ENCODE results near the gene SUGP1. TPM values are rescaled to one million over a fixed set of nuclear protein-coding genes. Genes with fewer than 3 reads are reported as not detected.

Gene SUGP1
- polyA plus RNA-seq, 1 experiment = 25.2 TPM

DNA sequence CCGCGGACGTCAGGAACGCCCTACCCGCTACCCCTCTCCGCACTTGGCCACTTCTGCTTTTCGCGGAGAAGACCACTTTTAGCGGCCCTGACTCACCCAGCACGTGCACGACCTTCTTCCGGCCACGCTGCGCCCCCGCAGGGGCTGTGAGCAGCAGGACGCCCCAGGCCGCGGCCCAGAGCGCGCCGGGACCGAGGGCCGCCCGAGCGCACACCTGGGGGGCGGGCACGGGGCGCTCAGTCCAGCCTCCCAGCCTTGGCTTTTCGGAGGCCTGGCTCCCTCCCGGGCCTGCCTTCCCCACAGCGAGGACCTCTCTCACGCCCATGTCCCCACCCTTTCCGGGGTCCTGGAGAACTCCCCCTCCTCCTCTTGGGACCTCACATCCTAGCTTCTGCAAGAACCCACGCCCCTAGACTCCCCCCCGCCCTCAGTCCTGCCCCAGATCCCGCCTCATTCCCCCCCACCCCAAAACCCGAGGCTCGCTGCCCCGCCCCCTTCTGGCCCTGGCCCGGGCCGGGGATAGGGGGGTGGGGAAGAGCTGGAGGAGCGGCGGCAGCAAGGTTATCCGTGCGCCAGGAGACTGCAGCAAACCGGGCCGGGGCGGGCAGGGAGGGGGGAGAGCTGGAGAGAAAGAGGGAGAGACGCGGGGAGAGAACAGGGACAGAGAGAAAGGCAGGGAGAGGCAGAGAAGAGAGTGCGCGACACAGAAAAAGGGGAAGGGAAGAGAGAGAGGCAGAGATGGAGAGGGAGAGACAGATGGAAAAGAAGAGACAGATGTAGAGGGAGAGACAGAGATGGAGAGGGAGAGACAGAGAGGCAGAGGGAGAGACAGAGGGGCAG is 58.7 kb downstream of the SUGP1 start:
- Histone ChIP-seq H3K27ac (ENCODE audit: low read depth, low read length) (no peak overlapping the region), H3K4me3 (ENCODE audit: low read depth, low read length) (peak overlapping the region; percentile 32), H3K9me3 (ENCODE audit: control insufficient read depth, insufficient read depth, low read length) (peaks cover 13% of the 10 kb centered on the region), H3K27me3 (ENCODE audit: control insufficient read depth, insufficient read depth, low read length) (peaks cover 36% of the 10 kb centered on the region)
- POLR2A ChIA-PET = no interaction called here
- TF ChIP-seq, protein P1, sequence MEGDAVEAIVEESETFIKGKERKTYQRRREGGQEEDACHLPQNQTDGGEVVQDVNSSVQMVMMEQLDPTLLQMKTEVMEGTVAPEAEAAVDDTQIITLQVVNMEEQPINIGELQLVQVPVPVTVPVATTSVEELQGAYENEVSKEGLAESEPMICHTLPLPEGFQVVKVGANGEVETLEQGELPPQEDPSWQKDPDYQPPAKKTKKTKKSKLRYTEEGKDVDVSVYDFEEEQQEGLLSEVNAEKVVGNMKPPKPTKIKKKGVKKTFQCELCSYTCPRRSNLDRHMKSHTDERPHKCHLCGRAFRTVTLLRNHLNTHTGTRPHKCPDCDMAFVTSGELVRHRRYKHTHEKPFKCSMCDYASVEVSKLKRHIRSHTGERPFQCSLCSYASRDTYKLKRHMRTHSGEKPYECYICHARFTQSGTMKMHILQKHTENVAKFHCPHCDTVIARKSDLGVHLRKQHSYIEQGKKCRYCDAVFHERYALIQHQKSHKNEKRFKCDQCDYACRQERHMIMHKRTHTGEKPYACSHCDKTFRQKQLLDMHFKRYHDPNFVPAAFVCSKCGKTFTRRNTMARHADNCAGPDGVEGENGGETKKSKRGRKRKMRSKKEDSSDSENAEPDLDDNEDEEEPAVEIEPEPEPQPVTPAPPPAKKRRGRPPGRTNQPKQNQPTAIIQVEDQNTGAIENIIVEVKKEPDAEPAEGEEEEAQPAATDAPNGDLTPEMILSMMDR (IDR thresholded peaks at IDR 0.05; ENCODE audit: low read depth, low read length) = no peak
- DNase-seq (ENCODE audit: low read depth, low spot score) = no peak
- CTCF ChIA-PET = interaction anchor here (0.6 kb wide), 1 partner anchor 102 kb away, joined by 4 read pairs; no protein-coding TSS in a partner anchor

DNA sequence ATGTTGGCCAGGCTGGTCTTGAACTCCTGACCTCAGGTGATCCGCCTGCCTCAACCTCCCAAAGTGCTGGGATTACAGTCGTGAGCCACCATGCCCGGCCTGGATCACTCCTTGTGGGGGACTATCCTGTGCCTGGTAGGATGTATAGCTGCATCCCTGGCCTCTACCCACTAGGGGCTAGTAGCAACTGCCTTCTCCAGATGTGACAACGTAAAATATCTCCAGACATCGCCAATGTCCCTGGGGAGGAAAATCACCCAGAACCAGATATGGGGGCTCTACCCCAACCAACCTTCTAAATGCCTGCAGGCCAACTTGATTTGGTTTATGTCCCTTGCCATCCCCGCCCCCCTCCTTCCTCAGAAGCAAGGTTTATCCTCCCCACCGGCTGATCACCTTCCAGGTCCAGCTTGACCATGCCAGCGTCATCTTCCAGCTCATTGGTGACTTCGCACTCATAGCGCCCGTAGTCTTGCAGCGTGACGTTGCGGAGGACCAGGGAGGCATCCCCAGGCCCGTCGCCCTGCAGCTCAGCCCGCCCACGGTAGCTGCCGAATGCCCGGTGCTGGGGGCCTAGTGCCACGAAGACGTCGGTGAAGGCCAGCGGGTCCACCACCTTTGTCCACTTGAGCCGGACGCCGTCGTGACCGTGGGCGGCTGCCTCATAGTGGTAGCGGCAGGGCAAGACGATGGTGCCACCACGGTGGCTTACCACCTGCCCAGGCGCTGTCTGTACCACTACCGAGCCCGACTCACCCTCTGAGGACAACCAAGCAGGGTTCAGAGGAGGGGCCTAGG is 59.7 kb downstream of the SUGP1 start:
- TF ChIP-seq, protein P1 (IDR thresholded peaks at IDR 0.05; ENCODE audit: low read depth, low read length) = no peak
- peaks cover 45% of the 10 kb centered on the region for H3K27me3 ChIP-seq (ENCODE audit: control insufficient read depth, insufficient read depth, low read length)
- CTCF ChIA-PET = no interaction called here
- peaks cover 13% of the 10 kb centered on the region for H3K9me3 ChIP-seq (ENCODE audit: control insufficient read depth, insufficient read depth, low read length)
- H3K27ac ChIP-seq (ENCODE audit: low read depth, low read length) = no peak overlapping the region
- POLR2A ChIA-PET = no interaction called here
- no peak overlapping the region for H3K4me3 ChIP-seq (ENCODE audit: low read depth, low read length)
- no peak for DNase-seq (ENCODE audit: low read depth, low spot score)

DNA sequence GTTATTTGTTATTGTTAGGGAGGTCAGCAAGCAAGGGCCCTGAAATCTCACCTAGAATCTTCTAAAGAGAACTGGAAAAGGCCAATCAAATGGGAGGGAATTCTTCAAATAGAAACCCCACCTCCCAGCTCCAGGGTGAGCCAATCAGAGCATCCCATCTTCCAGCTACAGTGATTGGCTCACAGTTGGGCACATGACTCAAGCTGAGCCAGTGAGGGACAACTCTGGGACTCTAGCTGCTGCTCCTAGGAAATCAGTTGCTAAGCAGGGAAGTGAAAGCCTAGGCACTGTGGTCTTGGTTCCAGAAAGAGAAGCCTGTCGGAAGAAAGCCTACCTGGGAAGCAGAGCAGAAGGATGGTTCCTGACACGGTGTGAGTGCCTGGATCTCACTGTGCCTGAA is 60.6 kb downstream of the SUGP1 start:
- no peak overlapping the region for H3K4me3 ChIP-seq (ENCODE audit: low read depth, low read length)
- H3K9me3 ChIP-seq (ENCODE audit: control insufficient read depth, insufficient read depth, low read length) = peaks cover 13% of the 10 kb centered on the region
- POLR2A ChIA-PET = no interaction called here
- H3K27ac ChIP-seq (ENCODE audit: low read depth, low read length) = no peak overlapping the region
- H3K27me3 ChIP-seq (ENCODE audit: control insufficient read depth, insufficient read depth, low read length) = peaks cover 49% of the 10 kb centered on the region
- TF ChIP-seq, protein P1 (IDR thresholded peaks at IDR 0.05; ENCODE audit: low read depth, low read length) = no peak
- no peak for DNase-seq (ENCODE audit: low read depth, low spot score)
- CTCF ChIA-PET = interaction anchor here (0.6 kb wide), 1 partner anchor 68 kb away, joined by 4 read pairs; no protein-coding TSS in a partner anchor

DNA sequence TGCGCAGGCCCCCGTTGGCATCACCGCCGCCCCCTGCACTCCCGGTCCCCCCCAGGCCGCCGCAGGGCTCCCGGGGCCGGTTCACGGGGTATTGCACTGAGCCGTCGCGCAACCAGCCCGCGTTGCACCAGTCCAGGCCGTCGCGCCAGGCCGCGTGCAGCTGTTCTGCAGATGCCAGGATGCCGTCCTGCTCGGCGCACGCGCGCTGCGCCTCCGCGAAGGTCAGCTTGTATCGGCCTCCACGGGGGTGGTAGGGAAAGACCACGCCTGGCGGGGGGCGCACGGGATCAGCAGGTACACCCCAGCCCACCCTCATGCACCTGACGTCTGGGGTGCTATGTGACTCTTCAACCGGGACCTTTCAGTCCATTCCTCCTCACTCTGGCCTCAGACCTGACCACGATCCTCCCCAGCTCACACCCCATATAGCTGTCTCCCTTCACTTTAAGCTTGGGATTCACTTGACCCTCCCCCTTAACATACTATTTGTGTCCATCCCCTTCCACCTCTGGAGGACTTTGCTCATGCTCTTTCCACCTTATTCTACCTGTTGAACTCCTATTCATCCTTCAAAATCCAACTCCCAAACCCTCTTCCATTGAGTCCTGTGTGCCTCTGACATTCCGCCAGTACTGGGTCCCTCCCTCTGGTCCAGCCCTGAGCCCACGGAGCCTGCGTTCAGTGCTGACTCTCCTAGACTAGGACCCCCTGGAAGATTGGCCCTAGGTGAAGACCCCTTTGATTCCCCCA is 61.5 kb downstream of the SUGP1 start:
- POLR2A ChIA-PET = no interaction called here
- no peak for DNase-seq (ENCODE audit: low read depth, low spot score)
- TF ChIP-seq, protein P1 (IDR thresholded peaks at IDR 0.05; ENCODE audit: low read depth, low read length) = no peak
- peaks cover 45% of the 10 kb centered on the region for H3K27me3 ChIP-seq (ENCODE audit: control insufficient read depth, insufficient read depth, low read length)
- peaks cover 13% of the 10 kb centered on the region for H3K9me3 ChIP-seq (ENCODE audit: control insufficient read depth, insufficient read depth, low read length)
- H3K4me3 ChIP-seq (ENCODE audit: low read depth, low read length) = no peak overlapping the region
- H3K27ac ChIP-seq (ENCODE audit: low read depth, low read length) = no peak overlapping the region
- CTCF ChIA-PET = no interaction called here

All from AG04450 (cell line).